ENCODE measurements around the gene OR7C1.
"Not testable (repeated sequence)": the region's sequence is repeated elsewhere in the genome, so short reads cannot be mapped to it uniquely, and the experiment has no call there.

OR7C1 gene

GRCh38 chr19:14786421-14786851 lies 48.5 kb downstream of the OR7C1 start:
- H3K27me3 ChIP-seq (replicated peaks; ENCODE audit: control insufficient read depth, insufficient read depth, low read length, poor library complexity, severe bottlenecking): peaks cover 10% of the 10 kb centered on the region
- H3K4me1 ChIP-seq (ENCODE audit: control insufficient read depth, insufficient read depth, low read length, poor library complexity, severe bottlenecking): peaks cover 13% of the 10 kb centered on the region
- no peaks in the 10 kb centered on the region for H3K36me3 ChIP-seq (ENCODE audit: control insufficient read depth, insufficient read depth, low read length)
- no peak overlapping the region for H3K27ac ChIP-seq (ENCODE audit: insufficient read depth, low read length, poor library complexity, severe bottlenecking)
- no peaks in the 10 kb centered on the region for H3K9me3 ChIP-seq (ENCODE audit: control insufficient read depth, low read length)
- DNase-seq: no peak
- no peak overlapping the region for H3K4me3 ChIP-seq (ENCODE audit: insufficient read depth, low read depth, low read length, poor library complexity, severe bottlenecking)

GRCh38 chr19:14785102-14785793 lies 49.7 kb downstream of the OR7C1 start:
- DNase-seq; H3K4me3 ChIP-seq (ENCODE audit: insufficient read depth, low read depth, low read length, poor library complexity, severe bottlenecking); H3K36me3 ChIP-seq (ENCODE audit: control insufficient read depth, insufficient read depth, low read length); H3K27ac ChIP-seq (ENCODE audit: insufficient read depth, low read length, poor library complexity, severe bottlenecking); H3K9me3 ChIP-seq (ENCODE audit: control insufficient read depth, low read length); H3K27me3 ChIP-seq (replicated peaks; ENCODE audit: control insufficient read depth, insufficient read depth, low read length, poor library complexity, severe bottlenecking): not testable (repeated sequence)
- peaks cover 13% of the 10 kb centered on the region for H3K4me1 ChIP-seq (ENCODE audit: control insufficient read depth, insufficient read depth, low read length, poor library complexity, severe bottlenecking)

- DNase-seq; H3K27ac ChIP-seq (ENCODE audit: insufficient read depth, low read length, poor library complexity, severe bottlenecking); H3K36me3 ChIP-seq (ENCODE audit: control insufficient read depth, insufficient read depth, low read length); H3K4me3 ChIP-seq (ENCODE audit: insufficient read depth, low read depth, low read length, poor library complexity, severe bottlenecking); H3K27me3 ChIP-seq (replicated peaks; ENCODE audit: control insufficient read depth, insufficient read depth, low read length, poor library complexity, severe bottlenecking); H3K9me3 ChIP-seq (ENCODE audit: control insufficient read depth, low read length): not testable (repeated sequence)
- peaks cover 13% of the 10 kb centered on the region for H3K4me1 ChIP-seq (ENCODE audit: control insufficient read depth, insufficient read depth, low read length, poor library complexity, severe bottlenecking)
Measured at GRCh38 chr19:14784730-14785101, 50.3 kb downstream of the OR7C1 start.

GRCh38 chr19:14783410-14783998 lies 51.5 kb downstream of the OR7C1 start:
- not testable (repeated sequence) for H3K4me3 ChIP-seq (ENCODE audit: insufficient read depth, low read depth, low read length, poor library complexity, severe bottlenecking); H3K9me3 ChIP-seq (ENCODE audit: control insufficient read depth, low read length); H3K36me3 ChIP-seq (ENCODE audit: control insufficient read depth, insufficient read depth, low read length); H3K27me3 ChIP-seq (replicated peaks; ENCODE audit: control insufficient read depth, insufficient read depth, low read length, poor library complexity, severe bottlenecking); H3K27ac ChIP-seq (ENCODE audit: insufficient read depth, low read length, poor library complexity, severe bottlenecking); DNase-seq
- H3K4me1 ChIP-seq (ENCODE audit: control insufficient read depth, insufficient read depth, low read length, poor library complexity, severe bottlenecking): peaks cover 13% of the 10 kb centered on the region

GRCh38 chr19:14782626-14783409 lies 52.2 kb downstream of the OR7C1 start:
- Histone ChIP-seq H3K4me3 (ENCODE audit: insufficient read depth, low read depth, low read length, poor library complexity, severe bottlenecking) (no peak overlapping the region), H3K9me3 (ENCODE audit: control insufficient read depth, low read length) (no peaks in the 10 kb centered on the region), H3K27me3 (replicated peaks; ENCODE audit: control insufficient read depth, insufficient read depth, low read length, poor library complexity, severe bottlenecking) (peaks cover 10% of the 10 kb centered on the region), H3K27ac (ENCODE audit: insufficient read depth, low read length, poor library complexity, severe bottlenecking) (no peak overlapping the region), H3K4me1 (ENCODE audit: control insufficient read depth, insufficient read depth, low read length, poor library complexity, severe bottlenecking) (peaks cover 13% of the 10 kb centered on the region), H3K36me3 (ENCODE audit: control insufficient read depth, insufficient read depth, low read length) (no peaks in the 10 kb centered on the region)
- DNase-seq: no peak

- not testable (repeated sequence) for H3K4me1 ChIP-seq (ENCODE audit: control insufficient read depth, insufficient read depth, low read length, poor library complexity, severe bottlenecking); H3K9me3 ChIP-seq (ENCODE audit: control insufficient read depth, low read length); H3K36me3 ChIP-seq (ENCODE audit: control insufficient read depth, insufficient read depth, low read length); DNase-seq; H3K4me3 ChIP-seq (ENCODE audit: insufficient read depth, low read depth, low read length, poor library complexity, severe bottlenecking); H3K27ac ChIP-seq (ENCODE audit: insufficient read depth, low read length, poor library complexity, severe bottlenecking)
- peaks cover 12% of the 10 kb centered on the region for H3K27me3 ChIP-seq (replicated peaks; ENCODE audit: control insufficient read depth, insufficient read depth, low read length, poor library complexity, severe bottlenecking)
Measured at GRCh38 chr19:14781713-14782536, 53.1 kb downstream of the OR7C1 start.

GRCh38 chr19:14780622-14781225 lies 54.3 kb downstream of the OR7C1 start:
- not testable (repeated sequence) for DNase-seq; H3K9me3 ChIP-seq (ENCODE audit: control insufficient read depth, low read length); H3K36me3 ChIP-seq (ENCODE audit: control insufficient read depth, insufficient read depth, low read length); H3K27me3 ChIP-seq (replicated peaks; ENCODE audit: control insufficient read depth, insufficient read depth, low read length, poor library complexity, severe bottlenecking); H3K4me3 ChIP-seq (ENCODE audit: insufficient read depth, low read depth, low read length, poor library complexity, severe bottlenecking); H3K4me1 ChIP-seq (ENCODE audit: control insufficient read depth, insufficient read depth, low read length, poor library complexity, severe bottlenecking); H3K27ac ChIP-seq (ENCODE audit: insufficient read depth, low read length, poor library complexity, severe bottlenecking)

GRCh38 chr19:14779151-14779550 lies 55.8 kb downstream of the OR7C1 start:
- Histone ChIP-seq H3K9me3 (ENCODE audit: control insufficient read depth, low read length) (no peaks in the 10 kb centered on the region), H3K27me3 (replicated peaks; ENCODE audit: control insufficient read depth, insufficient read depth, low read length, poor library complexity, severe bottlenecking) (peaks cover 11% of the 10 kb centered on the region), H3K4me1 (ENCODE audit: control insufficient read depth, insufficient read depth, low read length, poor library complexity, severe bottlenecking) (peaks cover 8% of the 10 kb centered on the region), H3K27ac (ENCODE audit: insufficient read depth, low read length, poor library complexity, severe bottlenecking) (no peak overlapping the region), H3K36me3 (ENCODE audit: control insufficient read depth, insufficient read depth, low read length) (no peaks in the 10 kb centered on the region), H3K4me3 (ENCODE audit: insufficient read depth, low read depth, low read length, poor library complexity, severe bottlenecking) (no peak overlapping the region)
- no peak for DNase-seq

GRCh38 chr19:14778110-14778845 lies 56.7 kb downstream of the OR7C1 start, which contains the start of gene ADGRE2:
ADGRE2 (minus strand) TSS chr19:14778560; CDS start chr19:14776756, 1,804 bp downstream.
- not testable (repeated sequence) for H3K4me1 ChIP-seq (ENCODE audit: control insufficient read depth, insufficient read depth, low read length, poor library complexity, severe bottlenecking); H3K36me3 ChIP-seq (ENCODE audit: control insufficient read depth, insufficient read depth, low read length); DNase-seq; H3K27ac ChIP-seq (ENCODE audit: insufficient read depth, low read length, poor library complexity, severe bottlenecking); H3K9me3 ChIP-seq (ENCODE audit: control insufficient read depth, low read length); H3K4me3 ChIP-seq (ENCODE audit: insufficient read depth, low read depth, low read length, poor library complexity, severe bottlenecking)
- H3K27me3 ChIP-seq (replicated peaks; ENCODE audit: control insufficient read depth, insufficient read depth, low read length, poor library complexity, severe bottlenecking): peaks cover 11% of the 10 kb centered on the region

Measured in effector memory CD4-positive, alpha-beta T cell (primary cell).